NCI-H2196 treated with DMSO at 0.1 percent for 48 hours (cell line): ENCODE results near the gene TIMP3.

ENCODE experiments used
- DNase-seq: peaks from one replicate; lab custom pipeline; 2025; ENCODE audit not compliant: unreplicated experiment; lab: John Stamatoyannopoulos, UW

TIMP3 gene

DNA sequence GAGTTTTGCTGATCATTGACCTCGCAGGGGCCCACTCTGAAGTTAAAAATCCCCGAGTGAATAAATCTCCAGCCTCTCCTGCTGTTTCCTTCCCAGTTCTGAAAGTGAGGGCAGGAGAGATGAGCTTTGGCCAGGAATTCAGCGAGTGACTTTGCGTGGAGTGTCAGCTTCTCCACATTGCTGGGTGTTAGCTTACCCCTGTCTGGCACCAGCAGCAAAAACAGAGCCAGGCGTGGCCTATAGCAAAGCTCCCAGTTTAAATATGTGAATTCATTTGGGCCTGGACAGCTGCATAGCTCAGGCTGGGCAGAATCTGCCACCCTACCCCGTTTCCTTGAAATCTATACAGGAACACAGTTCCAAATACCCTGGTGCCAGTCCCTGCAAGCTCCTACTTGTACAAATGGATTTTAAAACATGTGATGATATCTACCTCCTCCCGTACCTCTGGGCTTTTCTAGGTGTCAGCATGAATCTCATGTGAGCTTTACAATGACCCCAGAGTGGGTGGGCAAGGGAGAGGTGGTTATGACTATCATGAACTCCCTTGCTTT lies 25.6 kb downstream of the TIMP3 start:
- no peak for DNase-seq

DNA sequence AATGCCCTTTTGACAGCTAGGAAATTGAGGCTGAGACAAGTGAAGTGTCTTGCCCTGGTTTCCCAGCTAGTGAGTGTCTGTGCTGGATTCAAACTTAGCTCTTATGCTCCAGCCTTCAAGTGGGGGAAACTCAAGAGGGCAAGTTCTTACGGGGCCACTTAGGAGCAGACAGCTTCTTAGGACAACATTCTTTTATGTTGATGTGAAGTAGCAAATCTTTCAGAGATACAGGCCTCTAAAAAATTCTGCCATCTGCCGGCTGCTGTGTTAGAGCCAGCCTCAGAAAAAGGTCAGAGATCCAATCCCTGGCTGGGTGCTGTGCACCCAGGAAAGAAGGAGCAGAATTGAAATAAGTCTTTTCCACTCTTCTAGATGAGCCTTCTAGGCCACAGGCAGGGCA lies 26.6 kb downstream of the TIMP3 start:
- no peak for DNase-seq

DNA sequence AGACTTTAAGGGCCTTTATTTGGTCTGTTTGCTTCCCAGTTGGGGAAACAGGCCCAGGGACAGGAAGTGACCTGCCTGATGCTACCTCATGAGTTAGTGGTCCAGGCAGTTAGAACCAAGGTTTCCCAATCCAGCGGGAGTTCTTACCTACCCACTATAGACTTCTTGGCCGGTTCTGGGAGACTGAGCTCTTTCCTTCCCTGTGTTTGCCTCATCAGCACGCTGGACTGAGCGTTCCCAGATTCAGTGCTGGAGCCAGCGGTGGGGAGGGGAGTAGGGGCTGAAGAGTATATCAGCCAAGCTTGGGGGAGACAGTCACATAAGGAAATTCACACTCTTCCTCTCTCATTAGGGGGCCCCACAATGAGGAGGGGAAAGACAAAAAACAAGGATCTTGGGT lies 27.1 kb downstream of the TIMP3 start:
- no peak for DNase-seq

DNA sequence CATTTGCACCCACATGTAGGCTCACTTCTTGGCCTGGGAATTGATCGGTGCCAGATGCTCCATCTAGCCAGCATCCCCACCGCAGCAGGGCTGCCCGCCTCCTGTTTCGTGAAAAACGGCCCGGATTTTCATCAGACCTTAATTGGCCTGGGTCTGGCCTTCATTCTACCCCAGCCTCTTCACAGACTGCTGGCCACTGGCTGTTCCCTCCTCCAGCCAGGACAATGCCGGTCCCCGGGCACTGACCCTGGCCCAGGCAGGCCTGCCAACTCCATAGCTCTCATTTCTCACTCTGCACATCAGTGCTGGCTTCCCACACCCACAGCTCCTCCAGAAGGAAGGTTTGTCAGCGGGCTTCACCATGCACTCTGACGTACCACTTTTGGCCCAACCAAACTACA lies 27.9 kb downstream of the TIMP3 start:
- DNase-seq, result no peak

DNA sequence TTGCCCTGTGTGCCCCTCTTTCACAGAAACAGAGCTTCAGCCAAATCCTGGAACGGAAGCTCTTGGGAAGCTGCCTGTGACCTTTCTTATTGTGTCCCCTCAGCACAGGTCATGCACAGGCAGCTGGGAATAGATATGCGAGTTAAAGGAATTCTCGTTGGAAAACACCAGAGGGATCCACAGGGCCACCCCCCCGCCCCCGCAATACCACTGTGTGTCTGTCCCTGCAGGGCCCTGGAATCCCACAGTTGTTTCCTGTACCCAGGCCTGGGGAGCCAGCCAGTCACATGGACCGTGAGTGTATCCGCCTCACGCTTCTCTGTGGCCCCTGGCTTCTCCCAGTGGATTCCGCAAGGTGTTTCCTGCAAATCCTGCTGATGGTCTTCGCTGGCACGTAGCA lies 29.0 kb downstream of the TIMP3 start:
- no peak for DNase-seq

DNA sequence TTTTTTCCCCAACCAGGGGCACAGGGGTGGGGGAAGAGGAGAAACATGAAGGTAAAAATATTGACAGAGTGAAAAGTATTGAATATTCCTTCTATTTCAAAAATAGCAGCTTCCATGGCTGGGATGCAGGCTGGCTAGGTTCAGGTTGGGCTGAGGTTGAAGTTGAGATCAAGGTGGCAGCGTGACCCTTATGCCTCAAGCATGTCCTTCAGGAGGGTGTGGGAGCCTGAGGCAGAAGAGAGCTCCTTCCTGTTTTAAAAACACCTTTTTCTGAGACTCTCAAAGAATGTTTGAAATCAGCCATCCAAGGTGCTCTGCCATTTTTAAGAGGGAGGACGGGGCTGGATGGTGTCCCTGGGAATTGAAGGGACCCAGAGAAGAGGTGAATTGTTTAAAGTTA lies 29.5 kb downstream of the TIMP3 start:
- DNase-seq, result no peak

DNA sequence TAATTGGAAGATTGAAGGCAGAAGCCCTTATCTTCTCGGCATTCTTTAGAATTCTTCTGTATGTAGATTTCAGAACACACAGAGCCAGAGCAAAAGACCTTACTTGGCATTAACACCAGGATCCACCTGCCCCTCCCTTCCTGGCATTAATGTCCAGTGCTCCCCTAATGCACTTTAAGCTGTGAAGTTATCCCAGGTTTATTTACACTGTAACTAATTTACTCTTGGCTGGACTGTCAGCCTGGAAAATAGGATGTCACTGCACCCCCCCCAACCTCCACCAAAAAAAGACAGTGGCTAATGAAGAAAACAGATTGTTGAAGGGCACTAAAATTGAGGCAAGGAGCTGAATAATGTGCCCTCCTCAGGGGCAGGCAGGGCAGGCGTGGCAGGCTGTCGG lies 30.1 kb downstream of the TIMP3 start:
- DNase-seq, result no peak

DNA sequence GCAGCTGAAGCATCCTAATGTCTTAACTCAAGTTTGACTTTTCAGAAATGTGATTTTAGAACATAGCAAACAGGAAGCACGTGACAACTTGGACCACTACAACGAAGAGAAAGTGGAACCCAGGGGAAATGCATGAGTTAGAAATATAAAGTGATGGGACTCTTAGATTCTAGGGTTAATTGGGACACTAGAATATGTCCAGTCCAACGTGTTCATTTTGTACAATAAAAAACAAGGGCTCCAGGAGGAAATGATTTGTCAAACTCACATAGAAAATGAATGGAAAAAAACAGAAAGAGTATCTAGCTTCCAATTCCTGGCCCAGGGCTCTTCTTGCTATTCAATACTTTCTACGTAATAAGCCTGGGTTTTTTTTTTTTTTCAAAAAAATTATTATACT lies 30.7 kb downstream of the TIMP3 start:
- DNase-seq, result no peak

DNA sequence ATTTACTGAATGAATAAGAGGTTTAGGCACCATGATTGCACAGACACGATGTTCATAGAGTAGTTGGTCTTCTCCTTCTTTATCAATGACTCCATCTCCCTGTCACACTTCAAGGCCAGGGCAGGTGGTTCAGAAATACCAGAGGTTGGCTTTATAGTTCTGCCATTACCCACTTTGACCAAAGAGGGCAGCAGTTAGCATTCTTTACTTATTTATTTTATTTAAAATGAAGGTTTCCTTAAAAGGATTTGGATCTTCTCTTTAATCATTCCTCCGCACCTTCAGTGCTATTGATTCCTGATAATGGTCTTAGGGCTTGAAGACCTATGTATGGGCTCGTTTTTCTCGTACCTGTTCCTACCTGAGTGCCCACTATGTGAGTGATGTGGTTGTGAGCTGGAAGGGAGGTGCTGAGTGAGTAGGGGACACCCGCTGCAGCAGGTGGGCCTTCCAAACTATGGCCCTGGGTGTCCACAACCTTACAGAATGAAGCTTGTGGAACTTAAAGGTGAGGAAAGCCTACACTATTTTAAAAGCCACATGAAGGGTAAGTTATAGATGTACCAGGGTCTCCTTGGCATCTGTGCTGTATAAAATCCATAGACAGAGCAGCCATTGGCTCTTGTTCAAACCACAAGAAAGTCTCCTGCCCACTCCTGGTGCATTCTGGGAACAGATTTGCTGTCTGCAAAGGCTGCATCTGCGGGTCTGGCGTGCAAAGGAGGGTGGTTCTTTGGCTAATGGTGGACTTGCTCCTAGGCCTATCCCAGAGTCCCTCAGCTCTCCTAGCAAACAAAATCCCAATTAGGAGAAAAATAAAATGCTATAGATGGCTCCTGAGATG lies 35.0 kb downstream of the TIMP3 start:
- no peak for DNase-seq

DNA sequence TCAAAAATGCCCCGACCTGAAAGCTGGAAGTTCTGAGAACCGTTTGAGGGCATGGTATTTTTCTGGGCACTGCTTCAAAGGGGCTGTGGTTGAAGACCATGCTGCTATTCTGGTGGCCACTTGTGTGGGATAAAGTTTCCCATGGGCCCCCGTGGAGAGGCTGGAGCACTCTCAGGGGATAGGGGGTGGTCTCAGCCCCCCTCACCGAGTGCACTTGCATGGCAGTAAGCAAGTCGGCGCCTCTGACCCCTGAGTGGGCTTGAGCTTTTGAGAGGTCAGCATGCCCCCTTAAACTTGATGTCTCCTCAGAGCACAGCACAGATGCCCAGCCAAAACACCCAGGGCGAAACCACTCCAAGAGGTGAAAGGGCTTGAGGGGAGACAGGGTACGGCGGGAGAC lies 35.6 kb downstream of the TIMP3 start:
- no peak for DNase-seq

DNA sequence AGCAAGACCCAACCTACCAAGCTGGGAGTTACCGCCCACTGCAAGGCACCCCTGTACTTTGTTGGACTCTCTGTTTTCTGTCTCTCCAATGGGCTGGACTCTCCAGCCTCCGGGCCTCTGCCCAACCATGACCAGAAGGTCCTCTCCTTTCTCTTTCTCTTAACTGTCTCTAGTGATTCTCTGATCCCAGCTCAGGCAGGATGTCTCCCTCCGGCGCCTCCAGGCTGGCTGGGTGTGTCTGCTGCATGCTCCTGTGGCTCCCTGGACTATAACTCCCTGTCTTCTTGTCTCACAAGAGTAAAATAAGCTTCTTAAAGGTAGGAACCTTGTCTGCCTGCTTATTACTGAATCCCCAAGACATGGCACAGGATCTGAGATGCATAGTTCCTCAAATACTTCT lies 36.3 kb downstream of the TIMP3 start:
- DNase-seq, result no peak

DNA sequence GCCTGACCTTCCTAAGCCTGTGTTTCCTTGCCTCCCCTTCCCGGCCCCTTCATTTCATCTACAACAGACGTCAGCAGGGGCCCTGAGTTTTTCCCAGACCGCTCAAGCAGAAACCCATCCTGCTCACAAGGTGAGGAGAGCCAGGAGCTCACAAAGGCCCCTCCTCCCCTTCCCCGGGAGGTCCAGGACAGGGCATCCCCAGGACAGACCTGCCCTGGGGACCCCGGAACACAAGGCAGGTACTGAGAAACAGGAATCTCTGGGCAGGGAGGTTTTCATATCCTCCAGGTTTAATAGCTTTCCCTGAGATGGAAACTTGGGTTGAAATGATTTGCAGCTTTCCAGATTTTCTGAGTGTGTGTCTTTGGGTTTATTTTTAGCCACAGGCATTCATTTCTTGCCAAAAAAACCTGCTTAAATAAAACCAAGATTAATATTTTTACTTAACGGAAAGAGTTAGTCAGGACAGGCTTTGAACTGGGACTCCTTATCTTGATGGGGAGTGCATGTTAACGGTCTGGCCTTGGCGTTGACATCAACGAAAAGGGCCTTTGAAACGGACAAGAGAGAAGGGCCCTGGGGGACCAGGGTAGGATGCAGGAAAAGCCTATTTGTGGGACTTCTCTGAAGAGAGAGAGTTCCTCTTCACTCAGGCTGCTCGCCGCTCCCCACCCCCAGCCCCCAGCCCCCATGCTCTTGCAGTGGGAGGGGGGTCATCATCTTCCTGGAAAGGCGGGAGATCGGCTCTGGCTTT lies 38.5 kb downstream of the TIMP3 start:
- DNase-seq, result no peak

DNA sequence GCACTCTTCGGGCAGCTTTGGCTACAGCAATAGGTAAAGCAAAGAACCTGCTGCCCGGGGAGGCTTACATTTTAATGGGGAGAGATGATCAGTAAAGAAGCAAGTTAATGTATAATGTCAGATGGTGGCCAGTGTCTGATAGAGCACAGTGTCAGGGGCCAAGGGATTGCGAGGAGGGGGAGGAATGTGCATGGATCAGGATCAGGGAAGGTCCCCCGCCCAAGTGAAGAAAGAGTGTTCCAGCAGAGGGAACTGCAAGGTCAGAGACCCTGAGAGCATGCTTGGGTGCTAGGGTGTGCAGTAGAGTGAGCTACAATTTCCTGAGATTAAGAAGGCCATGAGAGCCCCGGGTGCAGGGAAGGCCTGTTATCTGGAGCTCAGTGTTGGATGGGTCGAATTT lies 39.7 kb downstream of the TIMP3 start:
- DNase-seq, result no peak

DNA sequence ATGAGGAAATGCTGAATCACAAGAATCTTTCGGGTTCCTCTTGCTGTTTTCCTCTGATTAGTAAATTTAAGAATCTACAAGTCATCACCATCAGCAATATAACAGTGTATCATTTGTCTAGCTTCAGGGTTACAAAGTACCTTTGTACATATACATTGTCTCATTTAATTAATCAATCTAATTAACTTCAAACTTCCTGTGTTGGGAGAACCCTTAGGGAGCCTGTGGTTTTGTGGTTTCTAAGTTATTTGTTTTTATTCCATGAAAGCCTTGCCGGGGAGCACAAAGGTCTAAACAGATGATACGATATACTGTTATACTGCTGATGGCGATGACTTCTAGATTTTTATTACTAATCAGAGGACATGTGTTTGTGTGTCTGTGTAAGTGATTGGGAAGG lies 41.0 kb downstream of the TIMP3 start:
- DNase-seq, result no peak

DNA sequence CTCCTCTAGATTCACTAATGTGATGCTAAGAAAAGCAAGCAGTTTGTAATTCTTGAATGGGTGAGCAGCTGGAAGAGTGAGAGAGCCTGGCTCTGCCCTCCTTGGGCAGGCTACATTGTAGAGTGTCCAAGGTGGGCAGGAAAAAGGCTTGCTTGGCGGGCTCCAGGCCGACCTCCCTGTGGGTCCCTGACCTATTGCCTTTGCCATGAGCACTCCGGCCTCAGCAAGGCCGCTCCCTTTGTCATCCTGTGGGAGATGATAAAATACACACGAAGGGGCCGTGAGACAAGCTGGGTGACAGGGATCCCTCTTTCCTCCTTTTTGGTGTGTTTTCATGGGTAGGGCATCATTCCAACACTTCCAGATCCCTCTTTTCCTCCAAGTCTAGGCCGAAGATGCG lies 41.8 kb downstream of the TIMP3 start:
- no peak for DNase-seq

DNA sequence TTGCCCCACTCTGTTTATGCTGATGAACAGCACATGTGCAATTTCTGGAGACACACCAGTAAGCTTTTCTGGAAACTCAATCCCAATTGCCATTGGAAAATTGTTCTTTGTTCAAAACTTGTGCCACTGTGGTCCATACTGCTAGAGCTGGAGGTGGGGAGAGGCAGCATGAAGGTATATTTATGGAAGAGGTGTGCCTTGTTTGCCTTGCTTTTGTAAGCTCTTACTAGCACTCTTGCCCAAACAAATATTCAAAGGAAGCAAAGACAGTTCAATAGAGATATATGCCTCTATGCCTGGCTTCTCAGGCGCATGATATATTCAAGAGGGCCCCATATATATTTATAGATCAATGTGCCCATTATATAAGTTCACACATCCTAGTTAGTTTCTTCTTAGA lies 42.7 kb downstream of the TIMP3 start:
- no peak for DNase-seq

DNA sequence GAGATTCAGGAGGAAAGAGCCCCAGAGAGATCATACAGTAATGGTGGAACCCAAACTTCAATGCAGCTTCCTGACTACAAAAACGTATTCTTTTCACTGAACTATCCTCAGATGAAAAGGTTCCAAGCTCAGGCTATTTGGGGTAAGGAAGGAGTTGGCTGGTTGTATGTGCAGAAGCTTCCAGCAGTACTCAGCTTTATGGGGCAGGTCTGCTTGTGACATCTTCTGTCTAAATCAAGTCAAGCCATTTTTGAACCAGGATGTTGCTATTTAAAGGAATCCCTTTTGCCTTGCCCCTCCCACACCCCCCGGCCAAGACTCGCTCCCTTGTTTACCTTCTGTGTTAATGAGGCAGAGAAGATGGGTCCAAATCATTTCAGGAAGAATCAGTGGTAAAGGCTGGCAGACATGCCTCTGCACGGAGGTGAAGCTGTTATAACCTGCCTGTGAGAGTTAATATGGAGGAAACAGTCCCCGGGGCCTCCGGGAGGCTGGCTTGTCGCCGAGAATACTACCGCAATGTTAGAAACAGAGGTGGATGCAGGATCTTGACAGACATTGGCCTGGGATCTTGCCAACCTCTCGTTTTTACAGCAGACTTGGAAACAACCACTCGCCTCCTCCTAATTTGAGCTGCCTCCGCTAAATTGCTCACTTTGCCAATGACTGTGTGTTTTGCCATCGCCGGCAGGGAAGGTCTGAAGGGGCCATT lies 45.4 kb downstream of the TIMP3 start:
- DNase-seq, result no peak

DNA sequence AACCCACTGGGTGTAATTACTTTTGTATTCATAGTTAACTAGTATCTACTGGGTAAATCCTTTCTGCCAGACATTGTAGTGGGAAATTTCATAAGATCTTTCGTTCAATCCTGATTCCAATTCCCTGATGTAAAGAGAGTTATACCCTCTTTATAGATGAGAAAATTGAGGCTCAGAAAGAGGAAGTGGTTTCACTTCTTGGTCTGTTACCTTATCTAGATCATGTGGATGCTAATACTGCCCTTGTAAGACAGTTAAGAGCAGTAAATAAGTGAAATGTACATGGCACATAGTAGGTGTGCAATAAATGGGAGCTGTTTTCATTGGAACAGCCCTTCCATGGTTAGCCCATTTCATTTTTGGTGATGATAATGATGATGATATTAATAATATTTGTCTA lies 46.7 kb downstream of the TIMP3 start:
- DNase-seq, result no peak

DNA sequence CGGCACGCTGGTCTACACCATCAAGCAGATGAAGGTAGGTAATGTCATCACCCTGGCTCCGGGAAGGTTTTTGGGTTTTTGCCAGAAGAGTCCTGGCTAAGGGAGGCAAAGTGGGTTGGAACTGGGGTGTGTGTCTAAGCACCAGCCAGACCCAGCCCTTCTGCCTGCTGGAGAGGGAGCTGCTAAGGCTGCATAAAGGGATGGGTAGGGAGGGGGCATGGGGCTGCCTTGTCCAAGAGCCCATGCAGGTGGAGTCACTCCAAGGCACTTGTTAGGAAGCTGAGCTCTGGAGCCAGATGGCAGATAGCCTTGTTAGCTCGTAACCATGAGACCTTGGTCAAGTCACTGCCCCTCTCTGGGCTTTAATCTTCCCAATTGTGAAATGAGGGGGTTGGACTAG lies 48.0 kb downstream of the TIMP3 start:
- DNase-seq, result no peak

DNA sequence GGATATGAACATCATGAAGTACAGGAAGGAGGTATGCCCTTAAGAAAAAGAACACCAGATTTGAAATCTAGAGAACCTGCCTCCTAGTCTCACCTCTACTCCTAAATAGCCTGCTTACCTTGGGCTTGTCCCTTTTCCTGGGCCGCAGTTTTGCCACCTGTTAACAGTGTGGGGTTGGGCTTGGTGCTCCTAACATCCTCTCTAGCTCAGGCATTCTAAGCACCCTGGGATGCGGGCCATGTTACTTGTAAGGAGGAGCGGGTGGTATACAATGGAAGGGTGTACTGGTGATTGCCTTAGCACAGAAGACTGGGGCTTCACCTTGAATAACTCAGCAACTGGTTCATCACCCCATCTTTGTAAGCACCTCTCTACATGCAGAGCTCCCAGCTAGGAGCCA lies 48.7 kb downstream of the TIMP3 start:
- no peak for DNase-seq

DNA sequence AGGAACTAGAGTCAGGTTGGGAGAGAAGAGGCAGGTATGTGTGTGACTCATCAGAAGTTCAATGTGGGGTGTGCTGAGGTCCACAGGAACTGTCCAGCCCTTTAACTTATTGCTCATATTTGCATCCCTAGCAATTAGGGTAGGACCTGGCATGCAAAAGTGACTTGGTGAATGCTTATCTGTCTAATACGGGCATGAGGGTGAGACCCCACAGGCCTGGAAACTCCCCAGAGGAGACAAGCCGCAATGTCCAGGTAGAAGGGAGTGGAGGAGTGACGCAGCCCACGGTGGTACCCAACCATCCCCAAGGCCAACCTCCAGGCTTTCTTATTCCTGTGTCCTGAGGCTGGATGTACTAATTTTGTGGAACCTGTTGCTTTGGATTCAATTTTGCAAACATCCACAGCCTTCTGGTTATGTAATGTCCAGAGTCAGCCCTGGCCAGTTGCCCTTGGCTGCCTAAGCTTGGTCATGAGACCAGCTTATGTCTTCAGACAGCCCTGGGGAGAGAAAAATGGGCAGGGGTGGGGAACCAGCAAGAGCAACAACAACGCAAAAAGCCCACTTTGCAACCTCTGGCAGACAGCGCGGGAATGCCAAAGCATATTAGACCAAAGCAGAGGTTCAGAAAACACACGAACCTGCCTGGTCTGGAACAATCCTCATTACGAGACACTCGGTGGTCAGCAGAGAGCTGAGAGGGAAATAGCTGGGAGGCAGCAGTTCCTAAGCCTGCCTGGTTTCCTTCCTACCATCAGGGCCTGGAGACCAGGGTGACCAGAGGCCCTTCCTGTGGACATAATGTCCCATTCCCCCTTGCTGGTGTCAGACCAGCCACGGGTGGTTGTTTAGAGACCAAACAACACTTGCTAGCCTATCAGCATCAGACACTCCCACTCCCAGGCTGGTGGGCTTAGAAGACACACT lies 49.3 kb downstream of the TIMP3 start:
- no peak for DNase-seq
